Activated naive CD8-positive, alpha-beta T cell treated with anti-CD3 and anti-CD28 coated beads for 36 hours (primary cell): ENCODE measurements around the gene CST11. TPM values are rescaled to one million over a fixed set of nuclear protein-coding genes. Genes with fewer than 3 reads are reported as not detected.

Experiments used
- total RNA-seq, 2 experiments: library from RNA; stranded (reverse); gene quantifications; one replicate each; pipeline ENCODE4 v1.2.3, GENCODE V29; 2021

The CST11 gene
- total RNA-seq, 2 experiments from 2014 or later = not detected

Other genes starting within 250 kb of the CST11 start
- gene NXT1, start 102.1 kb downstream of the CST11 start, total RNA-seq = 10 to 100 TPM; 53.5 to 55.9 TPM
- gene GZF1, start 90.7 kb downstream of the CST11 start, total RNA-seq = 10 to 100 TPM; 11.5 to 12.1 TPM
- 1 to 10 TPM; 6.7 to 7.2 TPM for gene NAPB, start 31.4 kb downstream of the CST11 start, total RNA-seq
- gene CSTL1, start 13.2 kb downstream of the CST11 start, total RNA-seq = not detected
- not detected for gene CST8, start 38.2 kb upstream of the CST11 start, total RNA-seq
- not detected for gene CST9L, start 115.6 kb upstream of the CST11 start, total RNA-seq
- not detected for gene CST9, start 153.0 kb upstream of the CST11 start, total RNA-seq
- gene CST3, start 185.1 kb upstream of the CST11 start, total RNA-seq = under 1 TPM; 0.54 to 0.62 TPM
- not detected for gene CST4, start 236.2 kb upstream of the CST11 start, total RNA-seq